Measurements from ENCODE around the gene KRTAP10-3.

KRTAP10-3 gene

DNA sequence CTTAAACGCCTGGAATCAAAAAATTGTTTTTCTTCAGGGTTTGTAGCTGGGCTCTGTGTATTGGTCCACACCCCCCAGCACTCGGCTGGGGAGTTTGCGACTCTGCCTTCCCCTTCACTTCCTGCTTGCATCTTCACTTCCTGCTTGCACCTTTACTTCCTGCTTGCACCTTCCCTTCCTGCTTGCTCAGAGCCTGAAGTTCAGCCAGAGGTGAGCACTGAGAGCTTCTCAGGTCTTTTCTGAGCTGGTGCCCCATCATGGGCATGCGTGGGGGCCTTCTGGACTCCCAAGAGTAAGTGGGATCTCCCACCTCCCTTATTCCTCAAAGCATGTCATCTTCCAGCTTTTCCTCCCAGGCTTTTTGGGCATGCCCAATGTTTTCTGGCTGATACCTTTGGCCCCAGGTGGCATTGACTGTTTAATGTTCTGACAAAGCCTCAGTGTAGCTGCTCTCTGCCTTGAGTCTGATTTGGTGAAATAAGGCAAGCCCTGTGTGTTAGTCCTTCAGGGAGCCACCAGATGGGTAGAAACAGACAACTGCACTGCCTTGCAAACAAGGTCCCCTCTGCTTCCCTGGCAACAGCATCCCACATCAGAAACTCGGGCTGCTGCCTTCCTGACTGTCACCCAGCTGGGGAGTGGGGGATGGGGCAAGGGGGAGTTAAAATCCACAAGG lies 10.8 kb downstream of the KRTAP10-3 start:
- Histone ChIP-seq H3K4me3 (ENCODE audit: low read length in 2 of 2) (no peak overlapping the region), H3K27me3 (ENCODE audit: control insufficient read depth in 1 of 2, insufficient read depth in 2 of 2, low read length in 2 of 2) (no peaks in the 10 kb centered on the region), H3K4me1 (ENCODE audit: control insufficient read depth, insufficient read depth, low read length) (no peaks in the 10 kb centered on the region), H3K9me3 (ENCODE audit: control insufficient read depth in 2 of 2, low read length in 2 of 2) (peaks cover 0 to 7% of the 10 kb centered on the region in 2 donors), H3K36me3 (ENCODE audit: control insufficient read depth in 2 of 2, insufficient read depth in 2 of 2, low read length in 2 of 2) (no peaks in the 10 kb centered on the region), H3K9ac (ENCODE audit: low read length in 2 of 2) (no peak overlapping the region), H3K27ac (ENCODE audit: low read length) (no peak overlapping the region)

DNA sequence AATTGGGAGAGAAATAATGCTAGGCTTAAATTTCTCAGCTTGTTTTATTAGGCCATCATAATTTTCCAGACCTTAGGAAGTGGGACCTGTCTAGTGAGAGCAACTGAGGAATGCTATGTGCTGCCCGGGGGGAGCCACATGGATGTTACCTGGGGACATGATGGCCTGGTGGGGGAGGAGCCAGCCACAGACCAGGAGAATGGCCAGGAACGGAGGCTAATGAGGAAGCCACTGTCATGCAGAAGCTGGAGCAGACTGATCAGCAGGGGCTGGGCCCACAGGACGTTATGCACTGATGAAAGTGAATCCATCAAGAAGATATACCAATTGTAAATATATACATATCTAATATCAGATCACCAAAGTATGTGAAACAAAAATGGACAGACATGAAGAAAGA lies 14.0 kb downstream of the KRTAP10-3 start:
- H3K9ac ChIP-seq (ENCODE audit: low read length in 2 of 2), result no peak overlapping the region
- no peak overlapping the region for H3K4me3 ChIP-seq (ENCODE audit: low read length in 2 of 2)
- H3K4me1 ChIP-seq (ENCODE audit: control insufficient read depth, insufficient read depth, low read length), result no peaks in the 10 kb centered on the region
- no peak overlapping the region for H3K27ac ChIP-seq (ENCODE audit: low read length)
- H3K36me3 ChIP-seq (ENCODE audit: control insufficient read depth in 2 of 2, insufficient read depth in 2 of 2, low read length in 2 of 2), result no peaks in the 10 kb centered on the region
- H3K27me3 ChIP-seq (ENCODE audit: control insufficient read depth in 1 of 2, insufficient read depth in 2 of 2, low read length in 2 of 2), result no peaks in the 10 kb centered on the region
- peaks cover 0 to 9% of the 10 kb centered on the region in 2 donors for H3K9me3 ChIP-seq (ENCODE audit: control insufficient read depth in 2 of 2, low read length in 2 of 2)

DNA sequence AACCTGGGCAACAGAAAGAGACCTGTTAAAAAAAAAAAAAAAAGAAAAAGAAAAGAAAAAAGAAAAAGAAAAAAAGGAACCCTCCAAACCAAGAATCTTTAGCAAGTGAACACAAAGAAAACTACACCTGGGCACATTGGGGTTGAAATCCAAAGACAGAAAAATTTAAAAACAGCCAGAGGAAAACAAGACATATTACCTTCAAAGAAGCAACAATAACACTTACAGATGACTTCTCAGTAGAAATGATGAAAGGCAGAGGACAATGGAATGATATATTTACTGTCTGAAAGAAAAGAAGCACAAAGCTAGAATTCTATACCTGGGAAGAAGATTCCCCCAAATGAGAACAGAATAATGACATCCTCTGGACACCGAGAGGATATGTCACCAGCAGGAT lies 15.9 kb downstream of the KRTAP10-3 start:
- Histone ChIP-seq H3K36me3 (ENCODE audit: control insufficient read depth in 2 of 2, insufficient read depth in 2 of 2, low read length in 2 of 2) (no peaks in the 10 kb centered on the region), H3K4me3 (ENCODE audit: low read length in 2 of 2) (no peak overlapping the region), H3K27ac (ENCODE audit: low read length) (no peak overlapping the region), H3K9me3 (ENCODE audit: control insufficient read depth in 2 of 2, low read length in 2 of 2) (peaks cover 0 to 9% of the 10 kb centered on the region in 2 donors), H3K9ac (ENCODE audit: low read length in 2 of 2) (no peak overlapping the region), H3K4me1 (ENCODE audit: control insufficient read depth, insufficient read depth, low read length) (no peaks in the 10 kb centered on the region), H3K27me3 (ENCODE audit: control insufficient read depth in 1 of 2, insufficient read depth in 2 of 2, low read length in 2 of 2) (peaks cover 0 to 2% of the 10 kb centered on the region in 2 donors)

DNA sequence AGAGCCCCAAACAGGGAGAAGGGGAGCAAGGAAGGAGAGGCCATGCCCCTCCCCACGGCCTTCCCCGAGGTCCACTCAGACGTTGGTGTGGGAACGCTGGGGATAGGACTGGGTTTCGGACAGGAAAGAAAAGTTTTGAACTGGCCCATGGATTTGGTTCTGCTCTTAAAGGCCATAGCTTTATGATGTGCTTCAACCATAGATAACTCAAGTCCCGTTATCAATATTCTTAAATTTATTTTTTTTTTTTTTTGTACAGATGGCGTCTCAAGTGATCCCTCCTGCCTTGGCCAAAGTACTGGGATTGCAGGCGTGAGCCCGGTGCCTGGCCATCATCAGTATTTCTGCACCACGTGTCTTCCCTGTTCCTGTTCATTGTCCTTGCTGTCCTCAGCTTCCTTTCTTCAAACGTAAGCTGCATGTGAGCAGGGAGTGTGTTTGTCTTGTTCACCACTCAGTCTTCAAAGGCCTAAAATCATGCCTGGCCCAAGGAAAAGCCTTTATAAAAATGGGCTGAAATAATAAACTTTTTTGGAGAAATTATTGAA lies 17.8 kb downstream of the KRTAP10-3 start:
- no peaks in the 10 kb centered on the region for H3K36me3 ChIP-seq (ENCODE audit: control insufficient read depth in 2 of 2, insufficient read depth in 2 of 2, low read length in 2 of 2)
- no peak overlapping the region for H3K9ac ChIP-seq (ENCODE audit: low read length in 2 of 2)
- no peak overlapping the region for H3K4me3 ChIP-seq (ENCODE audit: low read length in 2 of 2)
- H3K4me1 ChIP-seq (ENCODE audit: control insufficient read depth, insufficient read depth, low read length), result no peaks in the 10 kb centered on the region
- H3K9me3 ChIP-seq (ENCODE audit: control insufficient read depth in 2 of 2, low read length in 2 of 2), result peaks cover 0 to 9% of the 10 kb centered on the region in 2 donors
- no peak overlapping the region for H3K27ac ChIP-seq (ENCODE audit: low read length)
- H3K27me3 ChIP-seq (ENCODE audit: control insufficient read depth in 1 of 2, insufficient read depth in 2 of 2, low read length in 2 of 2), result peaks cover 0 to 2% of the 10 kb centered on the region in 2 donors

GRCh38 chr21:44539991-44540666 lies 18.5 kb downstream of the KRTAP10-3 start, which contains the start of gene KRTAP10-1:
Gene KRTAP10-1 (minus strand): TSS chr21:44540195. CDS start chr21:44540150, 45 bp downstream.
- H3K4me3 ChIP-seq (ENCODE audit: low read length in 2 of 2), result no peak within 1 kb of the TSS
- H3K4me1 ChIP-seq (ENCODE audit: control insufficient read depth, insufficient read depth, low read length), result no peaks in the 10 kb centered on the region
- no peaks in the 10 kb centered on the region for H3K36me3 ChIP-seq (ENCODE audit: control insufficient read depth in 2 of 2, insufficient read depth in 2 of 2, low read length in 2 of 2)
- no peak within 1 kb of the TSS for H3K9ac ChIP-seq (ENCODE audit: low read length in 2 of 2)
- H3K27me3 ChIP-seq (ENCODE audit: control insufficient read depth in 1 of 2, insufficient read depth in 2 of 2, low read length in 2 of 2), result peaks cover 0 to 2% of the 10 kb centered on the region in 2 donors
- H3K9me3 ChIP-seq (ENCODE audit: control insufficient read depth in 2 of 2, low read length in 2 of 2), result peaks cover 0 to 9% of the 10 kb centered on the region in 2 donors
- H3K27ac ChIP-seq (ENCODE audit: low read length), result no peak within 1 kb of the TSS

DNA sequence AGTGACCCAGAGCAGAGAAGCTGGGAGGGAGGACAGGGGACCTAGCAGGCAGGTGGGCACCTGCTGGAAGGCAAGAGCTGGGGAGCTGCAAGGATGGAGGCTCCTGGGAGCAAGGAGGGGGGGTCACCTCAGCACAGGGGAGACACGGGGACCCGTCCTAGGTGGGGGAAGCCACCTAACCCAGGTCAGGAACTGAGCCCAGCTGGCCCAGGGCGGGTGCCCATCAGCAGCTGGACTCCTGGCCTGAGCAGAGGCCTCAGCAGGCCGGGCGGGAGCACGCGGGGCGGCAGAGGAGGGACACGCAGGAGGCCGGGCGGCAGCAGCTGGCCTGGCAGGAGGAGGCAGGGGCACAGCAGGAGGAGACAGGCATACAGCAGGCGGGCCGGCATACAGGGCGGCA lies 19.5 kb downstream of the KRTAP10-3 start:
- H3K36me3 ChIP-seq (ENCODE audit: control insufficient read depth in 2 of 2, insufficient read depth in 2 of 2, low read length in 2 of 2), result no peaks in the 10 kb centered on the region
- no peak overlapping the region for H3K9ac ChIP-seq (ENCODE audit: low read length in 2 of 2)
- peaks cover 0 to 9% of the 10 kb centered on the region in 2 donors for H3K9me3 ChIP-seq (ENCODE audit: control insufficient read depth in 2 of 2, low read length in 2 of 2)
- H3K4me1 ChIP-seq (ENCODE audit: control insufficient read depth, insufficient read depth, low read length), result no peaks in the 10 kb centered on the region
- H3K4me3 ChIP-seq (ENCODE audit: low read length in 2 of 2), result no peak overlapping the region
- H3K27me3 ChIP-seq (ENCODE audit: control insufficient read depth in 1 of 2, insufficient read depth in 2 of 2, low read length in 2 of 2), result peaks cover 0 to 2% of the 10 kb centered on the region in 2 donors
- H3K27ac ChIP-seq (ENCODE audit: low read length), result no peak overlapping the region

DNA sequence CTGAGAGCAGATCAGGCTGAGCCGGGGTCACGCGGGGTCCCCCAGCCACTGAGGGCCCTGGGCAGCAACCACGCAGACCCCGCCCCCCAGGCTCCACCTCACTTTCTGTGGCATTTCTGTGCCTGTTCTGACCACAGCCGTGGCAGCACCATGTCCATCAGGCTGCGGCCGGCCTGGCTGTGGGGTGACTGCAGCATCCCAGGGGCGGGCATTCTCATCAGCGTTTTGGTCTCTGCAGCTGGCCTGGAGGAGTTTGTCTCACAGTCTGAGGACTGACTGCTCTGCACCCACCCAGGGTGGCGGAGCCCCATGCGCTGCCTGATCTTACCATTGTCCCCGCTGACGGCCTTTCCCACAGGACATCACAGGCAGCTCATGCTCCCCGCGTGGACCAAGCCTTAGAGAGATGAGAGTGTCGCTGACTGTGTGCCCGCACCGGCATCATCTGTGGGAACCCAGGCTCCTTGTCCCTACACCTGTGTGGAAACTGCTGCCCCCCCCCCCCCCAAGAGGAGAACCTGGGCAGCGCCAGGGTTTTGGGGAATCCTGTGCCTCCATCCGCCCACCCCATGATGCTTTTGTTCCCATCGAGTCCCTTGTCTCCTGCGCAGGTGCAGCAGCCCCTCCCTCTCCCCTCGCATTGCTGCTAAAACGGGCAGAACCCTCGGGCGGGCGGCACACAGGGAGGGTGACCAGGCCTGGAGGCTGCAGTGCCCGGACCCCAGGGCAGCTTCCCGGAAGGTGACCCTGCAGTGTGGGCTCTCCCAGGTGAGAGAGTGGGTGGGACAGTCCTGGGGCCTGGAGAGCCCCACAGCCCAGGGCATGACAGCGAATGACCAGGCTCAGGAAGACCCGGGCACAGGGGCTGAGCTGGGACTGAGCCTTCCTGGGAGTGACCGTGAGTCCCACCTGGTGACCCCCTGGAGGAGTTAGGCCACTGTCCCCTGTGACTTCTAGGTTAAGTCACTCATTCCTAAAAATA lies 20.4 kb downstream of the KRTAP10-3 start:
- H3K27me3 ChIP-seq (ENCODE audit: control insufficient read depth in 1 of 2, insufficient read depth in 2 of 2, low read length in 2 of 2), result peaks cover 0 to 2% of the 10 kb centered on the region in 2 donors
- H3K36me3 ChIP-seq (ENCODE audit: control insufficient read depth in 2 of 2, insufficient read depth in 2 of 2, low read length in 2 of 2), result no peaks in the 10 kb centered on the region
- peaks cover 0 to 5% of the 10 kb centered on the region in 2 donors for H3K9me3 ChIP-seq (ENCODE audit: control insufficient read depth in 2 of 2, low read length in 2 of 2)
- H3K27ac ChIP-seq (ENCODE audit: low read length), result no peak overlapping the region
- no peak overlapping the region for H3K4me3 ChIP-seq (ENCODE audit: low read length in 2 of 2)
- no peak overlapping the region for H3K9ac ChIP-seq (ENCODE audit: low read length in 2 of 2)
- H3K4me1 ChIP-seq (ENCODE audit: control insufficient read depth, insufficient read depth, low read length), result no peaks in the 10 kb centered on the region

DNA sequence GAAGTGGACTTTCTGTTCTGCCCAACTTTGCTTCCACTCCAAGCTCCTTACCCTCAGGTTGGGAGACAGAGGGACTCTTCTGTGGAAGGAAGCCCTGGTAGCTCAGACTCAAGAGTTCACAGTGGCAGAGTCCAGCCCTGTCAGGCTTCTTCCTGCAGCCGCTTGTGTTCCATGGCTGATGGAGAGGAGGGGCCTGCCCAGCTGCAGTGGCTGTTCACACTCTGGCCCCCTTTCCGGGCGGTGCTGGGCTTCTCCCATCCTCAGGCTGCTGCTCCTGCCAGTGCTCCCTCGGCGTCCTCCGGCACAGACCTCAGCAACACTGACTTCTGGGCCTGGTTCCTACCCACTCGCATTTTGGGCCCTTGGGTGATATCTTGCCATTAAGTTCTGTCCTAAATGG lies 22.6 kb downstream of the KRTAP10-3 start:
- Histone ChIP-seq H3K4me1 (ENCODE audit: control insufficient read depth, insufficient read depth, low read length) (no peaks in the 10 kb centered on the region), H3K27ac (ENCODE audit: low read length) (no peak overlapping the region), H3K9me3 (ENCODE audit: control insufficient read depth in 2 of 2, low read length in 2 of 2) (no peaks in the 10 kb centered on the region)

DNA sequence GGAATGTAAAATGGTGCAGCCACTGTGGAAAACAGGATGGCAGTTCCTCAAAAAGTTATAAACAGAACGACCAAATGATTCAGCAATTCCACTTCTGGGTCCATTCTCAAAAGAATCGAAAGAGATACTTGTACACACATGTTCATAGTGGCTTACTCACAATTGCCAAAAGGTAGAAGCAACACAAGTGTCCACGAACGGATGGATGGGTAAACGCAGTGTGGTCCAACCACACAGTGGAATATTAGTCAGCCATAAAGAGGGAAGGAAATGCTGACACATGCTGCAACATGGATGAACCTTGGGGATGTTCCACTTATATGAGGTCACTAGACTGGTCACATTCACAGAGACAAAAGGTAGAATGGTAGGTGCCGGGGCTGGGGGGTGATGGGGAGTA lies 23.9 kb downstream of the KRTAP10-3 start:
- H3K36me3 ChIP-seq (ENCODE audit: control insufficient read depth in 2 of 2, insufficient read depth in 2 of 2, low read length in 2 of 2), result no peaks in the 10 kb centered on the region
- no peak overlapping the region for H3K27ac ChIP-seq (ENCODE audit: low read length)
- H3K27me3 ChIP-seq (ENCODE audit: control insufficient read depth in 1 of 2, insufficient read depth in 2 of 2, low read length in 2 of 2), result peaks cover 0 to 4% of the 10 kb centered on the region in 2 donors
- H3K9ac ChIP-seq (ENCODE audit: low read length in 2 of 2), result no peak overlapping the region
- H3K9me3 ChIP-seq (ENCODE audit: control insufficient read depth in 2 of 2, low read length in 2 of 2), result no peaks in the 10 kb centered on the region
- H3K4me1 ChIP-seq (ENCODE audit: control insufficient read depth, insufficient read depth, low read length), result no peaks in the 10 kb centered on the region
- H3K4me3 ChIP-seq (ENCODE audit: low read length in 2 of 2), result no peak overlapping the region

More for the DNA sequence above, 22.6 kb downstream of the KRTAP10-3 start:
- H3K9ac ChIP-seq (ENCODE audit: low read length in 2 of 2), result no peak overlapping the region
- peaks cover 0 to 4% of the 10 kb centered on the region in 2 donors for H3K27me3 ChIP-seq (ENCODE audit: control insufficient read depth in 1 of 2, insufficient read depth in 2 of 2, low read length in 2 of 2)
- no peaks in the 10 kb centered on the region for H3K36me3 ChIP-seq (ENCODE audit: control insufficient read depth in 2 of 2, insufficient read depth in 2 of 2, low read length in 2 of 2)
- H3K4me3 ChIP-seq (ENCODE audit: low read length in 2 of 2), result no peak overlapping the region

DNA sequence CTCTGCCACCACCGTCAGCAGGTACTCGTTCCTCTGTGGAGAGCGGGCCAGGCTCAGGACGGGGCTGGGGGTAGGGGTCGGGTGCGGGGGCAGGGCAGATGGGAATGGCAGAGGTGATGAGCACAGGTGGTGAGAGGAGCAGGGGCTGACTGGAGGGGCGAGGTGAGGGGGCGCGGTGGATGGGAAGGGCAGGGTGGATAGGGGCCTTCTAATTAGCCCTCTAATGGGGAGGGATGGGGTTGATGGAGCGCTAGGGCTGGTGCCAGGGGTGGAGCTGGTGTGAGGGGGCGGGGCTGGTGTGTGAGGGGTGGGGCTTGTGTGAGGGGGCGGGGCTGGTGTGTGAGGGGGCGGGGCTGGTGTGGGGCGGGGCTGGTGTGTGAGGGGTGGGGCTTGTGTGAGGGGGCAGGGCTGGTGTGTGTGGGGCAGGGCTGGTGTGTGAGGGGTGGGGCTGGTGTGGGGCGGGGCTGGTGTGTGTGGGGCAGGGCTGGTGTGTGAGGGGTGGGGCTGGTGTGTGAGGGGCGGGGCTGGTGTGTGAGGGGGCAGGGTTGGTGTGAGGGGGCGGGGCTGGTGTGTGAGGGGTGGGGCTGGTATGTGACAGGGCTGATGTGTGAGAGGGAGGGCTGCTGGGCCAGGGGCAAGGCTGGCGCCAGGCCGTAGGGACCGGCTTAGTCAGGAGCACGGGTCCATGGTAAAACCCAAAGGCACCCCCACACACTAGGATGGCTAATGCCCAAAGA lies 24.5 kb downstream of the KRTAP10-3 start:
- Histone ChIP-seq H3K4me3 (ENCODE audit: low read length in 2 of 2) (no peak overlapping the region), H3K27ac (ENCODE audit: low read length) (no peak overlapping the region), H3K4me1 (ENCODE audit: control insufficient read depth, insufficient read depth, low read length) (no peaks in the 10 kb centered on the region), H3K9me3 (ENCODE audit: control insufficient read depth in 2 of 2, low read length in 2 of 2) (no peaks in the 10 kb centered on the region), H3K36me3 (ENCODE audit: control insufficient read depth in 2 of 2, insufficient read depth in 2 of 2, low read length in 2 of 2) (no peaks in the 10 kb centered on the region), H3K27me3 (ENCODE audit: control insufficient read depth in 1 of 2, insufficient read depth in 2 of 2, low read length in 2 of 2) (peaks cover 0 to 4% of the 10 kb centered on the region in 2 donors), H3K9ac (ENCODE audit: low read length in 2 of 2) (no peak overlapping the region)

All from stomach smooth muscle (tissue), 2 donors.